OCI-LY7 (cell line): ENCODE data around the gene RAB31. TPM values are rescaled to one million over a fixed set of nuclear protein-coding genes. Genes with fewer than 3 reads are reported as not detected.

Experiments used
- BruUV-seq: library from RNA; stranded (reverse); fragments of 400-500 nt; replicated peaks from 2 replicates; lab custom pipeline; 2021; lab: Mats Ljungman, UMichigan
- CTCF ChIA-PET: fragments of 300-600 bp; sonication (Branson Sonifier 250); formaldehyde crosslinking; loops from one replicate; lab custom pipeline; 2022; ENCODE audit warnings: antibody characterized with exemption; ENCODE audit not compliant: unreplicated experiment; lab: Charles Lee
- POLR2A ChIA-PET: fragments of 300-600 bp; sonication (Branson Sonifier 250); formaldehyde crosslinking; loops from one replicate; lab custom pipeline; 2022; ENCODE audit warnings: antibody characterized with exemption; lab: Charles Lee
- DNase-seq: peaks from one replicate; pipeline ENCODE4 v3.0.0-alpha.2; 2015; ENCODE audit warnings: low spot score
- H2AFZ ChIP-seq: fragments of 200-600 bp; sonication (generic), shearing (Covaris generic); 2 replicates; pipeline ENCODE4 v1.6.1; 2014; ENCODE audit warnings: mild to moderate bottlenecking, antibody characterized with exemption, low read length, moderate library complexity
- H3K27ac ChIP-seq: fragments of 200-600 bp; sonication (generic); 2 replicates; pipeline ENCODE4 v1.5.1; 2014; ENCODE audit warnings: mixed run types, low read depth, mild to moderate bottlenecking, moderate library complexity, low read length, inconsistent platforms; ENCODE audit not compliant: poor library complexity, severe bottlenecking
- H3K36me3 ChIP-seq: fragments of 200-600 bp; sonication (generic); 2 replicates; pipeline ENCODE4 v1.6.1; 2014; ENCODE audit warnings: mild to moderate bottlenecking, antibody characterized with exemption, low read length, moderate library complexity, mixed read lengths; ENCODE audit not compliant: insufficient read depth
- H3K4me1 ChIP-seq: fragments of 200-600 bp; sonication (generic); 2 replicates; pipeline ENCODE4 v1.5.1; 2014; ENCODE audit warnings: mild to moderate bottlenecking, low read length; ENCODE audit not compliant: insufficient read depth, poor library complexity, severe bottlenecking
- H3K4me2 ChIP-seq: fragments of 200-600 bp; sonication (generic); 2 replicates; pipeline ENCODE4 v1.6.1; 2014; ENCODE audit warnings: mild to moderate bottlenecking, low read length
- H3K4me3 ChIP-seq: fragments of 200-600 bp; sonication (generic); 2 replicates; pipeline ENCODE4 v1.5.1; 2014; ENCODE audit warnings: mild to moderate bottlenecking, low read depth, low read length; ENCODE audit not compliant: poor library complexity, severe bottlenecking
- H3K79me2 ChIP-seq: fragments of 200-600 bp; sonication (generic); 2 replicates; pipeline ENCODE4 v1.6.1; 2016; ENCODE audit warnings: low read depth, mild to moderate bottlenecking, low read length, moderate library complexity, mixed read lengths; ENCODE audit not compliant: insufficient read depth
- H3K9me2 ChIP-seq: fragments of 200-600 bp; sonication (generic); 2 replicates; pipeline ENCODE4 v1.6.1; 2016; ENCODE audit warnings: mild to moderate bottlenecking, low read length, mixed read lengths; ENCODE audit not compliant: insufficient read depth
- H3K9me3 ChIP-seq: fragments of 200-600 bp; sonication (generic); 2 replicates; pipeline ENCODE4 v1.6.1; 2014; ENCODE audit warnings: mild to moderate bottlenecking, mixed run types, low read length, mixed read lengths
- H4K20me1 ChIP-seq: fragments of 200-600 bp; sonication (generic); 2 replicates; pipeline ENCODE4 v1.6.1; 2014; ENCODE audit warnings: mild to moderate bottlenecking, antibody characterized with exemption, low read length, moderate library complexity, mixed read lengths; ENCODE audit not compliant: insufficient read depth
- CTCF ChIP-seq: fragments of 200-600 bp; sonication (generic); conservative IDR thresholded peaks from 2 replicates; pipeline ENCODE4 v1.5.1; 2014; ENCODE audit warnings: mild to moderate bottlenecking, antibody characterized with exemption, low read length, moderate library complexity, mixed read lengths
- EZH2phosphoT487 ChIP-seq: fragments of 200-600 bp; sonication (generic); IDR thresholded peaks from 2 replicates; pipeline ENCODE4 v1.6.1; 2018; ENCODE audit warnings: low read depth, borderline replicate concordance, mild to moderate bottlenecking, mixed run types, antibody characterized with exemption, low read length, moderate library complexity, mixed read lengths
- intact Hi-C: fragments of 100-400 bp; cut with micrococcal nuclease; formaldehyde crosslinking; loops from one replicate; pipeline ENCODE4 v1.10.0; 2022; ENCODE audit not compliant: unreplicated experiment
- total RNA-seq, 2 experiments: library from RNA; depleted of rRNA in 1 of 2; stranded (reverse); fragments of >200 nt in 1 of 2; shearing (Covaris generic) in 1 of 2; gene quantifications; 2 replicates each; pipeline ENCODE4 v1.2.3, GENCODE V29; 2014 to 2022

Gene RAB31
- total RNA-seq, 2 experiments from 2014 or later, result not detected

GRCh38 chr18:9872823-9873222, 164.7 kb downstream of the RAB31 start:
- Histone ChIP-seq H3K4me2 (no peak overlapping the region), H3K4me1 (peaks cover 6% of the 10 kb centered on the region), H3K79me2 (no peaks in the 10 kb centered on the region), H3K9me2 (no peaks in the 10 kb centered on the region), H2AFZ (no peak overlapping the region), H3K4me3 (no peak overlapping the region), H4K20me1 (no peaks in the 10 kb centered on the region), H3K27ac (no peak overlapping the region), H3K36me3 (no peaks in the 10 kb centered on the region), H3K9me3 (no peaks in the 10 kb centered on the region)
- no peak for DNase-seq
- BruUV-seq, result no TSS peak
- ChIA-PET POLR2A (interaction anchor here (1.3 kb wide), 2 partner anchors 11 to 13 kb away, joined by 3 read pairs; partner anchors contain the start of gene TXNDC2), CTCF (no interaction called here)
- TF ChIP-seq CTCF (no peak), EZH2phosphoT487 (no peak)
- intact Hi-C loops, result no loop called here

DNA sequence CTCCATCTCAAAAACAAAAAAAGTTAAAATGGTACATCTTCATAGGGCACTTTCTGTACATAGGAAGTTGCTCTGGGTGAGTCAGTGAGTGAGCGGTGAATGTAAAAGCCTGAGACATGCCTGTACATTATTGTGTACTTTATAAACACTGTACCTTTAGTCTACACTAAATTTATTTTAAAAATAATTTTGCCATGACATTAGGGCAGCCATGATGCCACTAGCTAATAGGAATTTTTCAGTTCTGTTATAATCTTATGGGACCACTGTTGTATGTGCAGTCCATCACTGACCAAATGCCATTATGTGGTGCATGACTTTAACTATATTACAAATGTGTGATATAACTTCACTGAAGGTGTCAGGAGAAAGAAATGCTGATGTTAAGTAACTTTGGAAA, 166.6 kb downstream of the RAB31 start:
- Histone ChIP-seq H3K79me2 (no peaks in the 10 kb centered on the region), H2AFZ (no peak overlapping the region), H3K9me2 (no peaks in the 10 kb centered on the region), H3K27ac (no peak overlapping the region), H3K36me3 (no peaks in the 10 kb centered on the region), H3K4me1 (peaks cover 6% of the 10 kb centered on the region), H4K20me1 (no peaks in the 10 kb centered on the region), H3K4me2 (no peak overlapping the region), H3K9me3 (no peaks in the 10 kb centered on the region), H3K4me3 (no peak overlapping the region)
- no peak for DNase-seq
- TF ChIP-seq EZH2phosphoT487 (no peak), CTCF (no peak)
- no TSS peak for BruUV-seq
- intact Hi-C loops, result no loop called here
- POLR2A ChIA-PET, result no interaction called here
- CTCF ChIA-PET, result no interaction called here

DNA sequence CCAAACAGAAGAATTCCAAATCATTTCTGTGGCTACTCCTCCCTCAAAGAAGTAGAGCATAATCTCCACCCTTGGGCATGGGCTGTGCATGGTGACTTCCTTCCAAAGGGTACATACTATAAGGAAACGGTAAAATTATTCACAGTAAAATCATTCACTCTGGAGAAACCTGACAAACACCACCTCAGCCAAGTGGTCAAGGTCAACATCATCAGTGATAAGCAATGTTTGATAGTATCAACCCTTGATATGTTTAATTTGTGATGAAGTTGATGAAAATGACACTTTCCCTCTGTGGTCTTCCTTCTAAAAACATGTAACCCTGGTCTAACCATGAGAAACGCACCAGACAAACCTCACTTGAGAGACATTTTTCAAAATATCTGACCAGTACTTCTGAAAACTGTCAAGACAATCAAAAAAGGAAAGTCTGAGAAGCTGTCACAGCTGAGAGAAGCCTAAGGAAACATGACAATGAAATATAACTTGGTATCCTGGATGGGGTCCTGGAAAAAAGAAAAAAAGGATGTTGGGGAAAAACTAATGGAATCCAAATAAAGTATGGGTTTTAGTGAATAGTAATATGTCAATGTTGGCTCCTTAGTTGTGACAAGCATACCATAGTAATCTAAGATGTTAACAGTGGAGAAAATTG, 168.2 kb downstream of the RAB31 start:
- Histone ChIP-seq H4K20me1 (no peaks in the 10 kb centered on the region), H3K9me3 (no peaks in the 10 kb centered on the region), H3K4me3 (no peak overlapping the region), H3K4me2 (no peak overlapping the region), H3K27ac (no peak overlapping the region), H3K79me2 (no peaks in the 10 kb centered on the region), H3K36me3 (no peaks in the 10 kb centered on the region), H3K4me1 (no peaks in the 10 kb centered on the region), H3K9me2 (no peaks in the 10 kb centered on the region), H2AFZ (no peak overlapping the region)
- intact Hi-C loops, result no loop called here
- ChIA-PET POLR2A (no interaction called here), CTCF (no interaction called here)
- BruUV-seq, result no TSS peak
- no peak for DNase-seq
- TF ChIP-seq CTCF (no peak), EZH2phosphoT487 (no peak)
